ENCODE measurements around the gene MYO1E. TPM values are rescaled to one million over a fixed set of nuclear protein-coding genes. Genes with fewer than 3 reads are reported as not detected.
A peak's percentile ranks its signal among the peaks of the same experiment; 100 is the strongest.
"Not testable (repeated sequence)": the region's sequence is repeated elsewhere in the genome, so short reads cannot be mapped to it uniquely, and the experiment has no call there.

The MYO1E gene
- total and polyA plus RNA-seq, 2 of the 8 experiments (the other 6 are each of a cell fraction or from before 2014, with no cell fraction given): 19.6 to 142 TPM

GRCh38 chr15:59336725-59337124, 35.9 kb downstream of the MYO1E start:
- not testable (repeated sequence) for H2AFZ ChIP-seq (ENCODE audit: low read length); H3K4me2 ChIP-seq (ENCODE audit: insufficient read depth in 1 of 2, low read depth in 2 of 2, low read length in 2 of 2); H3K9me3 ChIP-seq (ENCODE audit: insufficient read depth in 2 of 2, low read depth in 1 of 2, low read length in 1 of 2); H2BK5ac ChIP-seq (ENCODE audit: low read depth, low read length); H3K14ac ChIP-seq (ENCODE audit: insufficient read length); H3K18ac ChIP-seq (ENCODE audit: extremely low read depth, low read length); H3K4ac ChIP-seq (replicated peaks; ENCODE audit: insufficient read length, low read depth, low read length); H3K4me3 ChIP-seq (ENCODE audit: extremely low read depth in 1 of 4, insufficient read depth in 2 of 4, low read depth in 3 of 4, low read length in 4 of 4); H2BK120ac ChIP-seq (replicated peaks; ENCODE audit: low read depth, low read length); H3K4me1 ChIP-seq (replicated peaks in 1 of 4; ENCODE audit: control insufficient read depth in 3 of 4, insufficient read depth in 4 of 4, low read length in 3 of 4); FAIRE-seq; H4K20me1 ChIP-seq (replicated peaks in 1 of 2; ENCODE audit: control insufficient read depth in 1 of 2, insufficient read depth in 2 of 2, low read length in 2 of 2); H3K9ac ChIP-seq (replicated peaks in 1 of 4; ENCODE audit: extremely low read depth in 1 of 4, low read depth in 3 of 4, low read length in 3 of 4); H2BK15ac ChIP-seq (ENCODE audit: low read length); H2AK5ac ChIP-seq (ENCODE audit: low read depth, low read length); H3K79me1 ChIP-seq (ENCODE audit: low read depth, low read length); H3K23me2 ChIP-seq (ENCODE audit: low read depth, low read length); H4K91ac ChIP-seq (replicated peaks; ENCODE audit: insufficient read length, low read length); H3K56ac ChIP-seq (replicated peaks; ENCODE audit: insufficient read length, low read depth, low read length); H2BK12ac ChIP-seq (ENCODE audit: low read depth, low read length); DNase-seq (ENCODE audit: low read depth in 1 of 2, low spot score in 2 of 2); H2BK20ac ChIP-seq (ENCODE audit: low read length); H4K8ac ChIP-seq (ENCODE audit: extremely low read depth, insufficient read depth, low read length); H3K27ac ChIP-seq (ENCODE audit: low read depth, low read length); H3K23ac ChIP-seq (ENCODE audit: insufficient read length); H3K36me3 ChIP-seq (ENCODE audit: control insufficient read depth in 2 of 4, insufficient read depth in 4 of 4, low read length in 3 of 4); H4K5ac ChIP-seq (ENCODE audit: insufficient read length, low read depth, low read length); H3K27me3 ChIP-seq (replicated peaks in 1 of 4; ENCODE audit: control insufficient read depth in 3 of 4, extremely low read depth in 1 of 4, insufficient read depth in 3 of 4, low read length in 3 of 4)
- TF ChIP-seq KDM1A (IDR thresholded peaks at IDR 0.05; ENCODE audit: borderline replicate concordance, low read length): 0 out of 2 replicates have a peak, but pooled peaks have one; percentile 40
- H3K79me2 ChIP-seq (ENCODE audit: control insufficient read depth in 1 of 2, insufficient read depth in 2 of 2, low read length in 2 of 2): peaks cover 4 to 63% of the 10 kb centered on the region in 2 experiments; a peak in 2 of 4 replicates
- WGBS, 2 experiments (ENCODE audit: extremely low coverage in 1 of 2, insufficient coverage in 1 of 2, insufficient read length in 1 of 2, insufficient replicate concordance in 2 of 2, low coverage in 1 of 2, low lambda C conversion rate in 2 of 2, missing lambda C conversion rate in 1 of 2): 93% methylated on average over 4 of the region's 4 CpGs; no CpG with 5 or more reads in 1 of the 2 experiments
- ChIA-PET POLR2A (ENCODE audit: partially characterized antibody) (interaction anchor here (1.2 kb wide), 1 partner anchor 24 kb away, joined by 5 read pairs; no protein-coding TSS in a partner anchor), CTCF (ENCODE audit: partially characterized antibody) (interaction anchor here (0.9 kb wide), 1 partner anchor 8 kb away, joined by 3 read pairs; no protein-coding TSS in a partner anchor)
